T47D (cell line): ENCODE data around the gene TMEM95.

Experiments
- DNase-seq, 2 experiments: peaks; one replicate each; pipeline versions ENCODE4 v3.0.0 to v3.0.0-alpha.2; 2011 to 2012; ENCODE audit warnings: low read depth in 1 of 2, low spot score in 1 of 2
- JUND ChIP-seq: IDR thresholded peaks from 2 replicates; pipeline ENCODE4 v1.6.1; 2012; ENCODE audit warnings: low read depth
- in situ Hi-C: cut with HindIII; loops from 2 replicates; pipeline ENCODE4 v1.10.0; 2016; ENCODE audit warnings: low sequenced_read_pairs, low pct_unique_long_range_greater_than_20kb

TMEM95 gene

GRCh38 chr17:7394452-7395191 is 39.7 kb downstream of the TMEM95 start, which contains the start of gene PLSCR3:
Gene PLSCR3, minus strand, starts transcription at chr17:7394525. Its CDS starts 415 bp downstream, at chr17:7394110.
- in situ Hi-C loops, result no loop called here
- no peak for TF ChIP-seq JUND

GRCh38 chr17:7396147-7396546 is 41.2 kb downstream of the TMEM95 start:
- in situ Hi-C loops, result no loop called here
- TF ChIP-seq JUND, result no peak
- DNase-seq, result no peak

More at GRCh38 chr17:7394452-7395191, 39.7 kb downstream of the TMEM95 start, which contains the start of gene PLSCR3:
- peak; percentile 84 to 89 for DNase-seq

- no peak for DNase-seq
- in situ Hi-C loops, result no loop called here
Measured at GRCh38 chr17:7398612-7399011, 43.7 kb downstream of the TMEM95 start.

GRCh38 chr17:7403043-7403726 is 48.2 kb downstream of the TMEM95 start:
- DNase-seq, result no peak
- no peak for TF ChIP-seq JUND
- in situ Hi-C loops, result no loop called here

More at GRCh38 chr17:7398612-7399011, 43.7 kb downstream of the TMEM95 start:
- no peak for TF ChIP-seq JUND

- TF ChIP-seq JUND, result no peak
- peak in 1 of 2 experiments; percentile 70 for DNase-seq
- in situ Hi-C loops, result no loop called here
Measured at GRCh38 chr17:7403727-7403976, 48.7 kb downstream of the TMEM95 start.

- in situ Hi-C loops, result no loop called here
- DNase-seq, result peak; percentile 92 to 99
- no peak for TF ChIP-seq JUND
Measured at GRCh38 chr17:7403977-7404736, 49.2 kb downstream of the TMEM95 start, which contains the start of gene TMEM256. Gene TMEM256, minus strand, starts transcription at chr17:7404097. Its CDS starts 13 bp downstream, at chr17:7404084.

- no peak for DNase-seq
- TF ChIP-seq JUND, result no peak
- in situ Hi-C loops, result no loop called here
Measured at GRCh38 chr17:7404737-7405349, 49.9 kb downstream of the TMEM95 start.

- in situ Hi-C loops, result no loop called here
Measured at GRCh38 chr17:7405350-7406234, 50.6 kb downstream of the TMEM95 start.

GRCh38 chr17:7406235-7406825 is 51.4 kb downstream of the TMEM95 start:
- no peak for TF ChIP-seq JUND
- DNase-seq, result no peak
- in situ Hi-C loops, result no loop called here

More at GRCh38 chr17:7405350-7406234, 50.6 kb downstream of the TMEM95 start:
- no peak for DNase-seq
- TF ChIP-seq JUND, result no peak
